ENCODE data around the gene RALA.

Gene RALA, protein sequence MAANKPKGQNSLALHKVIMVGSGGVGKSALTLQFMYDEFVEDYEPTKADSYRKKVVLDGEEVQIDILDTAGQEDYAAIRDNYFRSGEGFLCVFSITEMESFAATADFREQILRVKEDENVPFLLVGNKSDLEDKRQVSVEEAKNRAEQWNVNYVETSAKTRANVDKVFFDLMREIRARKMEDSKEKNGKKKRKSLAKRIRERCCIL

DNA sequence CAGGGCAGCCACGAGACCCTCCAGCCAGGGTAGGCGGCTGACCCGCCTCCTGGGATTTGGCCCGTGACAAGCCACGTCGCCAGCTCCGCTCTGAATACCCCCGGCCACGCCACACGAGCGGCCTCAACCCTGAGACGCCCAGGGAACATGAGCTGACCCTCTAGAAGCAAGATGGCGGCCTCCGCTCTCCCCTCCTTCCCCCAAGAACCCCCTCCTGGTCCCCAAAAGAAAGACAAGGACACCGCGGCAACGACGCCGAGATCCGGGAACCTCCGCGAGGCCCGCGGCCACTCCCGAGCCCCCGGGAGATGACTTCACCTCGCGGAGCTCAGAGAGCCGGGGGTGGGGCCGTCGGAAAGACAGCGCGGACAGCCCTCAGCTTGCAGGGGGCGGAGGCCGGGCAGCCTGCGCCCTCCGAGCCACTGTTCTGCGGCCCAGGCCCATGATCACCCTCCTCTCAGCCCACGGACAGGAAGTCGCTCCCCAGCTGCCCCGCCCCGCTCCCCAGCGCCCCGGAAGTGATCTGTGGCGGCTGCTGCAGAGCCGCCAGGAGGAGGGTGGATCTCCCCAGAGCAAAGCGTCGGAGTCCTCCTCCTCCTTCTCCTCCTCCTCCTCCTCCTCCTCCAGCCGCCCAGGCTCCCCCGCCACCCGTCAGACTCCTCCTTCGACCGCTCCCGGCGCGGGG lies at the start of gene RALA:
TSS of gene RALA (plus strand) at position 526 of the 685 bp plus-strand sequence. CDS start 63,096 bp downstream, outside the sequence.
- peak; percentile 69 for DNase-seq

DNA sequence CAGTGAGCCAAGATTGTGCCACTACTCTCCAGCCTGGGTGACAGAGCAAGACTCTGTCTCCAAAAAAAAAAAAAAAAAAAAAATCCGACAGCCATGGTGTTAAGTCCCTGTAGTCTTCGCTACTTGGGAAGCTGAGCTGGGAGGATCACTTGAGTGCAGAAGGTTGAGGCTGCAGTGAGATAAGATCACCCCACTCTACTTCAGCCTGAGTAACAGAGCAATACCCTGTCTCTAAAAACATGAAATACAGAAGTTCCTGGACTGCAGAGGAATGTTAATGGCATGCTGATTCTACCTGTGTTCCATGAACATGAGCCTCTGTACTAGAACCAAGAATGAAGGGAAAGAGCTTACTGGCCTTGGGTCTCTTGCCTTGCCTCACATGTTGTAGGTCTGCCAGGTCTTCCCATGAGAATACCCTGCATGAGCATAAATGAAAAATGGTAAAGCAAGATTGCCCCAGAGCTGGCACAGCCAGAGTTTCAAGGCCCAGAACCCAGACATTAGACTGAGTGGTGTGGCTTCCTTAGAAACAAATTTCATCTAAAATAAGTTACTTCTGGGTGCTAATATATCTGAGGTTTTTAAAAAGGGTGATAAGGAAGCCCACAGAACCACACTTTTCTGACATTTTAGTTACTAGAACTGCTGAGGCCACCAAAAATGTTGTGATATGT lies 48.6 kb upstream of the RALA start:
- no peak for DNase-seq

DNA sequence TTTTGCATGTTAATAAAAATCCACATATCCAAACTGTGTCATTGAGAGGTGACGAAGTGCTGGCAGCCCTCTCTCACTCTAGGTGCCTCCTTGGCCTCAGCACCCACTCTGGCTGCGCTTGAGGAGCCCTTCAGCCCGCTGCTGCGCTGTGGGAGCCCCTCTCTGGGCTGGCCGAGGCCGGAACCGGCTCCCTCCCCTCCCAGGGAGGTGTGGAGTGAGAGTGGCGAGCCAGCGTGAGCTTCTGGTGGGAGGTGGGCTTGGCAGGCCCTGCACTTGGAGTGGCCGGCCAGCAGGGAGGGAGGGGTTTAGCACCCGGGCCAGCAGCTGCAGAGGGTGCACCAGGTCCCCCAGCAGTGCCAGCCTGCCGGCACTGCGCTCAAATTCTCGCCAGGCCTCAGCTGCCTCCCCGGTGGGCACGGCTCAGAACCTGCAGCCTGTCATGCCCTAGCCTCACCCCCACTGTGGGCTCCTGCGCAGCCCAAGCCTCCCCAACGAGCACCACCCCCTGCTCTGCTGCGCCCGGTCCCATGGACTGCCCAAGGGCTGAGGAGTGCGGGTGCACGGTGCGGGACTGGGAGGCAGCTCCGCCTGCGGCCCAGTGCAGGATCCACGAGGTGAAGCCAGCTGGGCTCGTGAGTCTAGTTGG lies 46.0 kb upstream of the RALA start:
- DNase-seq: no peak

DNA sequence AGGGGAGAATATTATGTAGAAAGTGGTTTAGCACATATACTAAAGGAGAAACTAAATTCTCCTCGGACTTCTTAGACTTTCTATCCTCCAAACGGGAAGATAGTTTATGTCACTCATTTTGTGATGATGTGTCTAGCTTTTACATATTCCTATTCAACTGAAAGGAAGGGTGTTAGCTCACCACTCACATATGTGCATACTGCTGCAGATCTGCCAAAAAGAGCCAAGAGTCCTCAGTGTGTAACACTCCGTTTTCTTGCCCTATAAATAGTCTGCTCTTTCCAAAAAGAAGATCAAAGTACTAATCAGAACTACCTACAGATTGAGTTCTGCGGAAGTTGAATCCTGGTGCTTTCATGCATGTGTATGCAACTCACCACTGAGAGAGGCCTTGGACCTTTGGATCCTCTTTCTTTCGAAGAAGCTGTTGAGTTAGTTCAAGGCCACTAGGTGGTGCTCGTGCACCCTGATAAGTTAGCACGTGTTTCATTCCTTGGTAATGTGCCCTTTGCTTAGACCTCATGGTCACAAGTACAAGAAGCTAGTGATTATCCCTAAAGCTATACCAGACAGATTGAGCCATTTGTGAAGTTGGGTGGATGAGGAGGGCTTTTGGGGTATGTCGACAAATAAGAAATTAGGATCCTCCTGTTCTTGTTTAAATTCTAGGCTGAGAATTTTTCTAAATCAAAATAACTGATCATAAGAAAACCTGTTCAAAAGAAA lies 43.1 kb upstream of the RALA start:
- peak; percentile 77 for DNase-seq

DNA sequence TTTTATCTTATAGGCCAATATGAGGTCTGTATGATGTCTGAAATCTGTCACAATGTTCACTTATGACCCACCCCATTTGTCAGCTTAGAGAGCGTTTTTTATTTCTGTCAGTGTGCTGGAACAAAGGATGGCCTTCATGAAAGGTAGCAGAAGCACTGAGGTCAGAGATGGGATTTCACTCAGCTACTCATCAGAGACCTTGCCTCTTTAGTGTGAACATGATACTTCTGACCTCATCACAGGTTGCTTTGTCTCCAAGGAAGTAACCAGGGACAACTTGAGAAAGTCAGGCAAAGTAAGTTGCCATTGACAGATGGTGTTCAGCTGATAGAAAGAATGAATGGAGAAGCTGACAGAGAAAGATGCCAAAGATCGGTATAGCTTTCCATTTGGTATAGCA lies 40.8 kb upstream of the RALA start:
- DNase-seq: no peak

DNA sequence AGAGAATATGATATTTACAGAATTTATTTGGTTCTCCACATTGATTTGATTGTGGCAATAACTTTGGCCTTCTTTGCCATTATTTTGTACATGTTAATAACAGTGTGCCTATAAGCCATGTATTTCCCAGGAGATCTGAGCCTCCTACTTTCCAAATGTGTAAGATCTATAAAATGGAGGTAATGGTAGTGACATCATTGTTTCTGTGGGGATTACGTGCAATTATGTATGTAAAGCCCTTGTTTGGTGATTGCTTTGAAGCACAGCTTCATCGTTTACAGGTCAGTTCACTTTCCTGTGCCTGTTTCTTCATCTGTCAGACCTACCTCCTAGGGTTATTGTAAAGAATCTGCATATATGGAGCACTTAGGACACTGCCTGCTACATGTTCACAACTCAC lies 39.8 kb upstream of the RALA start:
- no peak for DNase-seq

DNA sequence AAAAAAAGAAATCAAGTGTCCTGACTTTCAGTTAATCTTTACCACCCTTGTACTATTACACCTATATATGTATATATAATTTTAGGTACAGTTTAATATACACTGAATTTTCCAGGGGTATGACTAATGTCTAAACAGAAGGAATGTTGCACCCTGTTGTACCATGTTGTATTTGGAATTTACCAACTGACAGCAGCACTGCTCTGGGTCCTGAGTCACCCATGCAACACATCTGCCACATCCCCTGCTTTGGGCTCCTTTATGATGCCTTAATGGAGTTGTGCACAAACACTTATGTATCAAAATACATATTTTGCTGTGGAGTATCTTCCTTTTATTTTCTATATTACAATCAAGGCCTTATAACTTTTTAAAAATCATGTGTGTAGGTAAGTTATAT lies 36.0 kb upstream of the RALA start:
- DNase-seq: no peak

DNA sequence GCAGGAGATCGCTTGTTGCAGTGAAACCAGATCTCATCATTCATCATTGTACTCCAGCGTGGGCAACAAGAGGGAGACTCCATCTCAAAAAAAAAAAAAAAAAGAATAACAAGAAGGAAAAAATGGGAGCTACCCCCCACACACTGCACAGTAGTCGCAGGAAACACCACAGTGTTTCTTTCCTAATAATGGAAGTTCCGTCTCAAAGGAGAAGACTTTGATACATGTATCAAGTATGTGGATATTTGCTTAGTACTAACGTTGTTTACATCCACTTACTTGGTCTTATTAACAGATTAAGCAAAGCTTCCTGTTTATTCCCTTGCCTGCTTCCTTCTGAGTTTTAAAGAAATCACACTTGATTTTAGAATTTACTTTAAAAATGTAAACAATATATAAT lies 35.0 kb upstream of the RALA start:
- DNase-seq: no peak

DNA sequence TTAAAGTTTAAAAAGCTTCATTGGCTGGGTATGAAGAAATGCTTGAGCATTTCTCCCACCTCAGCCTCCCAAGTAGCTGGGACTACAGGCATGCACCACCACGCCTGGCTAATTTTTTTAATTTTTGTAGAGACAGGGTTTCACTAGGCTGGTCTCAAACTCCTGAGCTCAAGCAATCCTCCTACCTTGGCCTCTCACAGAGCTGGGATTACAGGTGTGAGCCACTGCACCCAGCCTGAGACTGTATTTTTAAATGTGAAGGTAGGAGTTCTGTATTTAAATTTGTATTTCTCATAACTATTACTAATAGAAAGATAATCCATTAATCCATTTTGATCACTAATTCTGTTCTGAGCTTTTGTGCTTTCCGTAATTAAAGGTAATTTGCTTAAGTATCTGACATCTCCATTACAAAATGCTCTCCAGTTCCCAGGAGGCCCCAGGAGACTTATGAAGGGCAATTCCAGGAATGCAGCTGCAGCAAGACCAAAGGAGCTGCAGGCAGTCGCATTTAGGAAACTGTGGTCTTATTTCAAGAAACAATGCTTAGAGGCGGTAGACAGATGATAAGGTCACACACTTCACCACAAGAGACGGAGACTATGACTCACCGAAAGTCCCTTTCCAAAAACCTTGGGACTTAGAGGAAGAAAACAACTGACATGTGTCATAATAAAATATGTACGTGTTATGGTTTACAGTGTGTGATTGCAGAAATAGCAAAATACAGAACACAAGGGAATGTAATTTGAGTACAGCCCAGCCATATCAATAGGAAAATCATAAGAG lies 33.9 kb upstream of the RALA start:
- no peak for DNase-seq

DNA sequence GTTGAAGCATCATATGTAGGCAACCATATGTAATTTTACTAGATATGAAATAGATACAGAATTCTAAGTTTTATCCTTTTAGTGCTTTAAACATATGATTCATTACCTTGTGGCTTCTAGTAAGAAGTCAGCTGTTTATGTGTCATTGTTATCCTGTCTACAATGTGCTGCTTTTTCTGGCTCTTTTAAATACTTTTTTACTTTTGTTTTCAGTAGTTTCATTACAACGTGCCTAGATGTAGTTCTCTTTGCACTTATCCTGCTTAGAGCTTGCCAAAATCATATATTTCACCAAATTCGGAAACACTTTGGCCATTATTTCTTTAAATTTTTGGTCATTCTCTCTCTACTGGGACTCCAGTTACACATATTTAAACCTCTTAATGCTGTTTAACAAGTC lies 30.8 kb upstream of the RALA start:
- DNase-seq: no peak

DNA sequence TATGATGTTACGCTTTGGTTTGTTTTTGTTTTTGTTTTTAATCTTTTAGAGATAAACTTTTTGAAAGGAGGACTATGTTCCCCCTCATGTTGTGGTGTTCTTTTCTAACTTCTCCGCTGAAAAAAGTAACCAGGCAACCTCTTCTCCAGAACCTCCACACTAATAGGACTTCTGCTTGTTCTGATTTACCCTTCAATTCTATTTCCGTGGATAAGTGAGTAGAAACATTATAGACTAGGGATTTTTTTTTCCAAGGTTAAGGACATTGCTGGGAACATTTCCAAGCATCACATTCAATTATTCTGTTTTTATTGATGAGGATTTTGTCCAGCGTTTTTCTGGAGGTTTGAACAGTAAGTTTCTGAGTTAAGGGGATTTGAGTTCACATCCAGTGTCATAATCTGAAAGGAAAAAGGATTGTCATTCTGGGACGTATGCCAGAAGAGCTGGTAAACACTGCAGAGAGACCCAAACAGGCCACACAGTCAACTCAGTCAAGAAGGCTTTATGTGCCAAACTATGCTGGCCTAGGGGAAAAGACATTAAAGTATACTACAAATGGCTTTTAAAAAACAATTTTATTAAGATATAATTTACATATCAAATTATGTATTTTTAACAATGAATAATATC lies 28.3 kb upstream of the RALA start:
- DNase-seq: no peak

DNA sequence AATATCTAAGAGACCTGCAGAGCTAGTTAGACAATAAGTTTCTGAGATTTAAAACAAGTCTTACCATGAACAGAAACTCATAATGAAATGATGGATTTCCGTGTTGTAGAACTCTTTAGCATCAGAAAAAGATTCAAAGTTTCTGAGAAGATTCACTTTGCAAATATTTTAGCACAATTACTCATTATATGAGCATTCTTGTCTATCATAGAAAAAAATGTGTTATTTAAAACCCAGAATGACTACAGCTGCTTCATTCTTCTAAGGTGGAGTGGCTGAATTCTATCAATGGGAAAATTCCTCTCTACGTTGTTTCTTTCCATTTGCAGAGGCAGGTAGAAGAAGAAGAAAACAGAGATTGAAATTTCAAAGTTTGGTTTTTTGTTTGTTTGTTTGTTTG lies 21.0 kb upstream of the RALA start:
- no peak for DNase-seq

DNA sequence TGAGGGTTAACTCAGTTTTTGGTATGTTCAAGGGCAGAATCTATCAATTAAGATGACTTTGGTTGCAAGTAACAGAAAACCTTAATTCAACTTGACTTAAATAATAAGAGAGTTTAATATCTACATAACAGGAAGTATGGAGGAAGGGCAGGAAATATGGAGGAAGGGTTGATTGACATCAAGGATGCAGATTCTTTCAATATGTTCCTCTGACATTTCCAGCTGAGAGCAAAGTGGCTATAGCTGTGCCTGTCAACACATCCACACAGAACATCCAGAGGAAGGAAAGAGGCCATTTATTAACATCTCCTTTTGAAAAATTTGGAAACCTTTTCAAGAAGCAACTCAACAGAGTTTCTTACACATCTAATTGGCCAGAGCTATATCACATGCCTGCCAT lies 19.4 kb upstream of the RALA start:
- DNase-seq: no peak

DNA sequence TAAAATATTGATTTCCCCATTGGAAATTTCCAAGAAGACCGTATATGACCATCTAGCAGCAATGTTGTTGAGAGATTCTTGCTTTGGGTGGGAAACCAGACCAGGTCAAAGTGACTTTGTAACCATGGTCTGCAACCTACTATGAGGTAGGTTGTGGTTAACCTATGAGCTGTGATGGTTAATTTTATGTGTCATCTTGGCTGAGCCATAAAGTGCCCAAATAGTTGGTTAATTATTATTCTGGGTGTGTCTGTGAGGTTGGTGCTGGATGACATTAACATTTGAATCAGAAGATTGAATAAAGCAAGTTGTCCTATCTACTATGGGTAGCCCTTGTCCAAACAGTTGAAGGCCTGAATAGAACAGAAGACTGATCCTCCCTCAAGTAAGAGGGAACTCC lies 18.3 kb upstream of the RALA start:
- no peak for DNase-seq

DNA sequence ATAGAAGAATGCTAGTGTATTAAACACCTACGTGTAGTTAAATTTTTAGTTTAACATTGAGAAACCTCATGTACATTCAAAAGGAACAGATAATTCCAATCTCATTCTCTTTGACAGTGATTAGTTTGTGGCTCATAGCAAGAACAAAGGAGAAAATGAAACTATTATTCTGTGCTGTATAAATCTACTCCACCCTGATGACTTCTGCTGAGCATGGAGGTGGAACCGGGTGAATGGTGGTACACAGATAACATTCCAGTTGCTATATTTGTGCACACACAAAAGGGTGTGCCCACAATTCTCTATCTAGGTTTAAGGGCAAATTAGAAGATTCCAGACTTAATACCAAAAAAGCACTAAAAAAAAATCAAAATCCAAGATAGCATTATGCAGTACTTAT lies 17.0 kb upstream of the RALA start:
- no peak for DNase-seq

DNA sequence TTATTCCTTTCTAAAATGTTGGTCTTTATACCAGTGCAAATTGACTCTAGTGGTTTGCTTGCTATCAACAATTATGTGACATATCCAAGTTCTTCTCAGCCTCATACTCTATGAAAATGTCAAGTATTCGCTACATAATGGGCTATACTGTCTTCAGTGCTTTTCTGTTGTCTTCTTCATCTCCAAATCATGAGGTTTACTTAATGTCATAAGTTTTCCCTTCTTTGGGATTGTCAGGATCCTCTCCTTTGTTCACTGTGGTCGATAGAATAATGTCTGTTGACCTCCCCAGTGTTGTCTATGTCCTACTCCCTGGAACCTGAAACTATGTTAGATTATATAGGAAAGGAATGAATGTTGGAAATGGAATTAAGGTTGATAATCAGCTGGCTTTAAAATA lies 16.4 kb upstream of the RALA start:
- no peak for DNase-seq

DNA sequence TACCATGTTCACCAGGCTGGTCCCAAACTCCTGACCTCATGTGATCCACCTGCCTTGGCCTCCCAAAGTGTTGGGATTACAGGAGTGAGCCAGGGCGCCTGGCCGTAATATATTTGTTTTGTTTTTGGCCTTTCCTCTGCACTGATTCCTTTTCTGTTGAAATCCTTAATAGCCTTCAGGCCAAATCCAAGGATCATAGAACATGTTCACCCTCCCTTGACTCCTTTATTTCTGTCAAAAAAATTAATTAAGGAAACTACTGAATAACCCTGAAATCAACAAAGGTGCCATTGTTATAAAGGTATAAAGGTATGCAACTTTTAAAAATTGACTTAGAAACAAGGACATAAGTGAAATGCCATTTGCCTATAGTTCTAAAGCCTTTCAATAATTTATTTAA lies 15.5 kb upstream of the RALA start:
- DNase-seq: no peak

DNA sequence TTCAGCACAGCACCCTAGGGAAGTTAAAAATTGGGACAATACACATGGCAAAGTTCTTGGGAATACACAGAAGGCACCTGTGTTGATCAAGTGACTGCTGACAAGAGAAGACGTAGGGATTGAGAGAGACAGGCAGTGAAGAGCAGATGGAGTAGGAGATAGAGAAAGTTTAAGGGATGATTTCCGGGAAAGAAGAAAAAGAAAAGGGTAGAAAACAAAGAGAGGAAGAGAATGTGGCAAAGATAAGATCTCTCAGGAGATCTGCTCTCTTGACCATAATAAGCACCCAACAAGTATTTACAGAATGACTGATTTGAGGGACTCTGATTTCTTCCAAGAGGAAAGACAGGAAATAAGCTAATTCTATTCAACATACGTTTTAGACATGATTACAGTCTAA lies 15.1 kb upstream of the RALA start:
- DNase-seq: no peak

DNA sequence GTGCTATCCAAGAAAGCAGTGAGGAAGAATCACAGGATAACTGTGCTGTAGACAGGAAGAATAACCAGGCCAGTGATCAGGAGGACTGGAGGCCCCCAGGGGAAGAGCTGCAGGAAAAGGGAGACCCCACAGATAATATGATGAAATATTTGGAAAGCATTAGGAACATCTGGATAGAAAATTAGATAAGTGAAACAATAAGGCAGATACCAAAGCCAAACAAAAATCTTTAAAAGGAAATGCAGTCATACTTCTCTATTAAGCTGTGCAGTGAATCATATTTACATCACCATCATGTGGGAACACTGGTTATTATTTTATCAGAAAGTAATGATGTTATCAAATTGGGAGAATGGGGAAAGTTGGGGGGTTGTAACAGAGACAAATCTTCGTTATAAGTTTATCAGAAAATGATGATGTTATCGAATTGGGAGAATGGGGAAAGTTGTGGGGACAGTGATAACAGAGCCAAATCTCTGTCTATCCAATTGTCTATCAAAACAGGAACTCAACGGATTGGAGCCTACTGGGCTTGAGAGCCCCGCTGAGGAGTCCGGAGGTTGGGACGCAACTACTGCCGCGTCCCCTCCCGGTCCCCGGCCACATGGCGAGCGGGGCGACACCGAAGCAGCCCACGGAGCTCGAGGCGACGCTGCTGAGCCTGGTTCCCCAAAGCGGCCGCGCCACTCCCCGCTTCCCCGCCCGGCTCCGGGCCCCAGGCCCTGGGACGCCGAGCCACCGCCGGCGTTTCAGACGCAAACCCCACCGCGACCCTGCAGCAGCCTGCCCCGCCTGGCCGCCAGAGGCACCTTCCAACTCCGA lies 14.0 kb upstream of the RALA start:
- no peak for DNase-seq

DNA sequence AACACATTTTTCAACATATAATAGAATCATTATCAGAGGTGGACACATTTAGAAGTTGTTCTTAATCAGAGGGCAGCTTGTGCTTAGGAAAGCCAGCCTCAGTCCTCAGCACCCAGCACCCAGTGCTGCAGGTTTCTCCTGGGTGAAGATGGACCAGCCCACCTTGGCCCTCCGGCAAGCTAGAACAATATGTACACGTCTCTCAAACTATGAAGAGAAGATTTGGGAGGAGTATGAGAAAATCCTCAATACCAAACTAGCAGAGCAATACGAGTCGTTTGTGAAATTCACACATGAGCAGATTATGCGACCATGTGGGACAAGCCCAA lies 13.5 kb upstream of the RALA start:
- DNase-seq: no peak

DNA sequence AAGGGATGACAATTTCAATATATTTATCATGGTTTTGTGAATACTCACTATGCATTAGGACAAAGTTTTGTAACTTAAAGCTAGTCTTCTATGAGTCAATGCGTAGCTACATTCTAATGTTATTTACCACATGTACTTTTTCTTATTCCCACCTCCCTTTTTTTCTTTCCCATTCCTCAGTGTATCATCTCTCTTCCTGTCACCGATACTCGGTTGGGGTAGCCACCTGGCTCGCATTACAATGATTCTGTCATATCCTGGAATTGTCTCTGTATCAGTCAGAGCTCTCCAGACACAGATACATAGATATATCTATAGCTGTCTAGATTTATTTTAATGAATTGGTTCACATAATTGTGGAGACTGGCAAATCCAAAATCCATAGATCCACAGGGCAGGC lies 9.8 kb upstream of the RALA start:
- DNase-seq: no peak
